DOHH2 (cell line): Measurements from ENCODE around the gene SMIM36.

Source experiments
- CTCF ChIP-seq: fragments of 200-600 bp; sonication (generic); IDR thresholded peaks from one replicate; pipeline ENCODE4 v1.5.1; 2014; ENCODE audit warnings: antibody characterized with exemption, mild to moderate bottlenecking, low read depth, low read length; ENCODE audit not compliant: poor library complexity, severe bottlenecking
- EZH2phosphoT487 ChIP-seq: fragments of 200-600 bp; sonication (generic); IDR thresholded peaks from 2 replicates; pipeline ENCODE4 v1.6.1; 2017; ENCODE audit warnings: borderline replicate concordance, mild to moderate bottlenecking, antibody characterized with exemption, low read length, moderate library complexity, mixed read lengths

GRCh38 chr17:55495239-55495638 is 16.0 kb downstream of the SMIM36 start:
- no peak for TF ChIP-seq CTCF
- no peak for TF ChIP-seq EZH2phosphoT487
